ENCODE results near the gene GZMM.

Gene GZMM

GRCh38 chr19:533364-534058 is 10.3 kb upstream of the GZMM start:
- DNase-seq (ENCODE audit: extremely low read depth in 1 of 2, low read depth in 1 of 2), result no peak

- DNase-seq (ENCODE audit: extremely low read depth in 1 of 2, low read depth in 1 of 2), result no peak
Measured at GRCh38 chr19:534088-534487, 9.8 kb upstream of the GZMM start.

DNA sequence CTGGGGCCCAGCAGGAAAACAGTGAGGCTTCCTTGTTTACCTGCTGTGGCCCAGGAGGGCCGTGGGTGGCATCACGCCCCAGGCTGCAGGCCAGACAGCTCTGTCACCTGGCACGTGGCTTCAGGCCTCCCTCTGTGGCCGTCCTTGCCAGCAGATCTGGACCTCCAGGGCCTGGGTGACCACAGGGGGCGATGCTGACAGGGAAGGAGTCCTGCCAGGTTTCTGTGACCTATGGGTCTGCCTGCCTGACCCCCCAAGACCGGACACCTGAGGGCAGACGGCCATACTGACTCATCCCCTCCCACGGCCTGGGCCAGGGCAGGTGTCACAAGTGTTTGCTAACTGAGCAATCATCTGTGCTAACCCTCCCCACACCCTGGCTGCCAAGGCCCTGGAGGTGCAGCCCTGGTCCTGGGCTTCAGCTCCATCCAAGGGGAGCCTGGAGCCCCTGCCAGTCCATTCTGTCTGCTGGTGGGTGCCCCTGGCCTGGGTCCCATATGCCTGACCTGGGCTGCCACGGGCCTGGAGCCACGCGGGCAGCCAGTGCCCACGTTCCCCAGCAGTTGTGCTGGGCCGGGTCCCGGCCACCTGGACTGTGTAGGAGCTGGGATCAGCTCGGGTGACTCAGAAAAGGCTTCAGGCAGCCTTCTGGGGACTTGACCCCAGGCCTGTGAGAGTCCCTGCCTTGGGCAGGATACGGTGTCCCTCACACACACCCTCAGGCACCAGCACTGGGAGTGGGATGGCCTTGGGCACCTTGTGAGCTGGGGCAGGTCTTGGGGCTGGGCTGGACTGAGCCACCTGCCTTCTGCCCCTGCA is 8.6 kb upstream of the GZMM start:
- DNase-seq (ENCODE audit: extremely low read depth in 1 of 2, low read depth in 1 of 2), result no peak

DNA sequence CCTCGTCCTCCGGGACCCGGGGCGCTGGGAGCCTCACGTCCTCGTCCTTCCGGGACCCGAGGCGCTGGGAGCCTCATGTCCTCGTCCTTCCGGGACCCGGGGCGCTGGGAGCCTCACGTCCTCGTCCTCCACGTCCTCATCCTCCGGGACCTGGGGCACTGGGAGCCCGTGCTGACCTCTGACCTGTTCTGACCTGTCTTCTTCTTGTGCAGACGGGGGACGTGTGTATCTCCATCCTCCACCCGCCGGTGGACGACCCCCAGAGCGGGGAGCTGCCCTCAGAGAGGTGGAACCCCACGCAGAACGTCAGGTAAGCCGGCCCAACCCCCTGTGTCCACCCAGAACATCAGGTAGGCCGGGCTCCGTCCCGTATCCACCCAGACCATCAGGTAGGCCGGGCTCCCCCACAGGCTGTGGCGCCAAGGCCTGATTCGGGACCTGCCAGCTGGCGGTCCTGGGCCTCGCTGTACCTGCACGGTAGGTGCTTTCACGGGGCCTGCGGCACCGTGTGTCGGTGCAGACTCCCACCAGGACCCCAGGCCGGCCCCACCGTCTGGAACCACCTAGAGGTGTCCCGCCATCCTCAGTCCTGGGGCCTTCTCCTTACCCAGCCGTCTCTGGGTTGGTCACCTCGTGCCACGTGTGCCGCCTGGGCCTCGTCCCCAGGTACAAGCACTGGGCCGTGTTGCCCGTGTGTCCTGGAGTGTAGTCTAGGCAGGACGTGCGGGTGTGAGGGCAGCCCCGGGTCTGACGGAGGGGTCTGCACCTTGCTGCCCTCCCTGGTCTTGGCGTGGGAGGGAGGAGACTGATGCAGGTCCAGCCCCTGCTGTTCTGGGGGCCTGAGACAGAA is 7.6 kb upstream of the GZMM start:
- no peak for DNase-seq (ENCODE audit: extremely low read depth in 1 of 2, low read depth in 1 of 2)

- DNase-seq (ENCODE audit: extremely low read depth in 1 of 2, low read depth in 1 of 2), result no peak
Measured at GRCh38 chr19:536881-537404, 6.9 kb upstream of the GZMM start.

GRCh38 chr19:538641-539428 is 5.0 kb upstream of the GZMM start:
- DNase-seq (ENCODE audit: extremely low read depth in 1 of 2, low read depth in 1 of 2), result no peak

DNA sequence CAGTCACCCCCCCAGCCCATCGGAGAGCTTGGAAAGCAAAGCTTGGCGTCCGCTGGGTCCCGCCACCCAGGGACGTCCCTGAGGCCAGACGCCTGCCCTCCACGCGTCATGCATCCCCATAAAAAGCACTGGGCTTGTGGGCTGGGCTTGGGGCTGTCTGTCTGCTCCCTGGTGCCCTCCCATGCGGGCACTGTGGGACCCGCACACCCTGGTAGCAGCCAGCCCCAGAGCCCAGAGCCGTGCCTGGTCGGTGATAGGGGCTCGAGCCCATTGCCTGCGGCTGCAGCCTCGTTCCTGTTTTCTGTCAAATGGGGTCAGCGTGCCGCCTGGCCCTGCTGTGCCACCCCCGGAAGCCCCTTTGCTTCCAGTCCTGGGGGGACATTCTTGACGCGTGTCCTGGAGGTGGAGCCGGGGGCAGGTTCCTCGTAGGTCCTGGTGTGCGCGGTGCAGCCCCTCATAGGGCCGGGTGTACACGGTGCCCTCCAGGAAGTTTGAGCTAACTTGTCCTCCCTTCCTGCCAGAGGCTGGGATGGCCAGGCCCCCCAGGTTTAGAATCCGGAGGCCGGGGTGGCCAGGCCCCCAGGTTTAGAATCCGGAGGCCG is 4.3 kb upstream of the GZMM start:
- no peak for DNase-seq (ENCODE audit: extremely low read depth in 1 of 2, low read depth in 1 of 2)

DNA sequence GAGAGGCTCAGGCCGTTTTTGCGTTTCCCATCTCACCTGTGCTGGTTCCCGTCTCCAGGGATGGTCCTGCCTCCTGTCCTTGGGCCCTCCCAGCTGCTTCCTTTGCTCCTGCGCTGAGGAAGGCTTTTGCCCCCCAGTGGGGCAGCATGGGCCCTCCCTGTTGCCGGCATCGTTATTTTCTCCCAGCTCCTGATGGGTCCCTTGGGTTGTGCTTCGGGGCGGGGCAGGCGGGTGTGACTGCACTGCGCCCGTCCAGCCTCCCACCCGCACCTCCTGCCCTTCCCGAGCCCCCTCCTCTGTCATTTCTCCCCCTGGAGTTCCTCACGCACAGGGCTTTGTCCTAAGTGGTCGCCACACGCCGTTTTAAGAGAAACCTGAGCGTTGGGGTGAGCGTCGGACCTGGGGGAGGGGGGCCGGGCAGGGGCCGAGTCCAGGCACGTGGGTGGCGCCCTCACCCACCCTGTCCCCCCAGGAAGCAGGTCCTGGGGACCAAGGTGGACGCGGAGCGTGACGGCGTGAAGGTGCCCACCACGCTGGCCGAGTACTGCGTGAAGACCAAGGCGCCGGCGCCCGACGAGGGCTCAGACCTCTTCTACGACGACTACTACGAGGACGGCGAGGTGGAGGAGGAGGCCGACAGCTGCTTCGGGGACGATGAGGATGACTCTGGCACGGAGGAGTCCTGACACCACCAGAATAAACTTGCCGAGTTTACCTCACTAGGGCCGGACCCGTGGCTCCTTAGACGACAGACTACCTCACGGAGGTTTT is 2.8 kb upstream of the GZMM start:
- DNase-seq (ENCODE audit: extremely low read depth in 1 of 2, low read depth in 1 of 2), result no peak

DNA sequence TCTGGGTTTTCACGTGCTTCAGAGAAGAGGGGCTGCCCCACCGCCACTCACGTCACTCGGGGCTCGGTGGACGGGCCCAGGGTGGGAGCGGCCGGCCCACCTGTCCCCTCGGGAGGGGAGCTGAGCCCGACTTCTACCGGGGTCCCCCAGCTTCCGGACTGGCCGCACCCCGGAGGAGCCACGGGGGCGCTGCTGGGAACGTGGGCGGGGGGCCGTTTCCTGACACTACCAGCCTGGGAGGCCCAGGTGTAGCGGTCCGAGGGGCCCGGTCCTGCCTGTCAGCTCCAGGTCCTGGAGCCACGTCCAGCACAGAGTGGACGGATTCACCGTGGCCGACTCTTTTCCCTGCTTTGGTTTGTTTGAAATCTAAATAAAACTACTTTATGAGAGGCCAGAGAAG is 2.2 kb upstream of the GZMM start:
- DNase-seq (ENCODE audit: extremely low read depth in 1 of 2, low read depth in 1 of 2), result no peak

GRCh38 chr19:542173-542866 is 1.5 kb upstream of the GZMM start:
- no peak for DNase-seq (ENCODE audit: extremely low read depth in 1 of 2, low read depth in 1 of 2)

DNA sequence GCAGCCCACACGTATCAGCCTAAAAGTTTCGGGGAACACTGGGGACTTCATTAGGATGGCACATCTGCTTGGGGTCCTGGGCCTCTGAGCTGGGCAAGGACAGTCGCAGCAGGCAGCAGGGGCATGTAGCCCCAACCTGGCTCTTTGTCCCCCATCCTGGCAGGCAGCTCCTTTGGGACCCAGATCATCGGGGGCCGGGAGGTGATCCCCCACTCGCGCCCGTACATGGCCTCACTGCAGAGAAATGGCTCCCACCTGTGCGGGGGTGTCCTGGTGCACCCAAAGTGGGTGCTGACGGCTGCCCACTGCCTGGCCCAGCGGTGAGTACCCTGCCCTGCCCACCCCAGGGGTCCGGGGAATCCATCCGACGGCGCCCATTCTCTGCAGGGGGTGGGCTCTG is 3.3 kb downstream of the GZMM start:
- DNase-seq (ENCODE audit: extremely low read depth in 1 of 2, low read depth in 1 of 2), result no peak

- DNase-seq (ENCODE audit: extremely low read depth in 1 of 2, low read depth in 1 of 2), result no peak
Measured at GRCh38 chr19:547836-548720, 4.2 kb downstream of the GZMM start.

- DNase-seq (ENCODE audit: extremely low read depth in 1 of 2, low read depth in 1 of 2), result no peak
Measured at GRCh38 chr19:548886-549830, 5.3 kb downstream of the GZMM start.

DNA sequence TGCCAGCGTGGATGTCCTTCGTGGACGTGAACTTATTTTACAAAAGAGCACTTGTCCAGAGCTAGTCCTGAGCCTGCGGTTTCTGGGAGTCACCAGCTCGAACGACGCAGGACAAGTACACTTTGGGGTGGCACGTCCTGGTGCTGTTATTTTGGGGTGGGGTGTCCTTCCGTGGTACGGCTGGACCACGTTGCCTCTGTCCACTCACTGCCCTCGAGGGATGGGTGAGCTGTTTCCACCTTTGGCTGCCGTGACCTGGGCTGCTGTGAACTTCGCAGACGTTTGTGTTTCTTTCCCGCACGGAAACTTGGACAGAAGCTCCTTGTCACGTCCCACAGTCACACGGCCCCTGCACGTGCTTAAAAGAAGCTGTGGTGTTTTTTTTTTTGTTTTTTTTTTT is 11.0 kb downstream of the GZMM start:
- no peak for DNase-seq (ENCODE audit: extremely low read depth in 1 of 2, low read depth in 1 of 2)

DNA sequence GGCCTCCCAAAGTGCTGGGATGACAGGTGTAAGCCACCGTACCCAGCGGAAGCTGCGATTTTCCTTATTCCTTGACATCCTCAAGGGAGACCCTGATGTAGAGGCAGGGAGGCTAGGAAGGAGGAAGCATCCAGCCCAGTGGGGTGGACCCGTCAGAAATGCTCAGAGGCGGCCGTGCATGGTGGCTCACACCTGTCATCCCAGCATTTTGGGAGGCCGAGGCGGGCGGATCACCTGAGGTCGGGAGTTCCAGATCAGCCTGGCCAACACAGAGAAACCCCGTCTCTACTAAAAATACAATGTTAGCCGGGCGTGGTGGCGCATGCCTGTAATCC is 11.6 kb downstream of the GZMM start:
- no peak for DNase-seq (ENCODE audit: extremely low read depth in 1 of 2, low read depth in 1 of 2)

- DNase-seq (ENCODE audit: extremely low read depth in 1 of 2, low read depth in 1 of 2), result no peak
Measured at GRCh38 chr19:556611-557382, 12.9 kb downstream of the GZMM start.
